ENCODE measurements around the gene KLHL7.

GRCh38 chr7:23222439-23223030, 117.0 kb downstream of the KLHL7 start:
- TF ChIP-seq CTCF (IDR thresholded peaks at IDR 0.05) = no peak
- TF ChIP-seq POLR2AphosphoS5 (IDR thresholded peaks at IDR 0.05) = no peak
- no peak for TF ChIP-seq POLR2A (IDR thresholded peaks at IDR 0.05)
